ENCODE results near the gene CDKL5.
"Not testable (repeated sequence)": the region's sequence is repeated elsewhere in the genome, so short reads cannot be mapped to it uniquely, and the experiment has no call there.

Gene CDKL5

DNA sequence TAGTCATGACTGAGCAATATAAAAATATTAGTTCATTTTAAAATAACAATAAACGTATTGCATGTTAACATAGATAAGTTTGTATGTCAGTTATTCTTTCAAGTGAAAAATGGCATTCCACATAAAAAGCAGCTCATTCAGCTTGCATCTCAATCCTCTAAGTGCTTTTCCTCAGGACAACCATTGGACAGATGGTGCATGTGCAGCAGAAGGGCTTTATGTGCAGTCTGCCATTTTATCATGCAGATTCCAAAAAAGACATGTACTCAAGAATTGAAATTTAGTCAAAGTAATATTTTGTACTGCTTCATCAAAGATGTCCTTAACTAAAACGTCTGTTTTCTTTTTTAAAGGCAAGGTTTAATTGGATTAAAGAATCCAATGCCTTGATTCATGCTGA is 153.1 kb downstream of the CDKL5 start:
- no peak for DNase-seq

- DNase-seq: no peak
Measured at GRCh38 chrX:18579495-18579894, 154.1 kb downstream of the CDKL5 start.

- no peak for DNase-seq
Measured at GRCh38 chrX:18582910-18583493, 157.6 kb downstream of the CDKL5 start.

DNA sequence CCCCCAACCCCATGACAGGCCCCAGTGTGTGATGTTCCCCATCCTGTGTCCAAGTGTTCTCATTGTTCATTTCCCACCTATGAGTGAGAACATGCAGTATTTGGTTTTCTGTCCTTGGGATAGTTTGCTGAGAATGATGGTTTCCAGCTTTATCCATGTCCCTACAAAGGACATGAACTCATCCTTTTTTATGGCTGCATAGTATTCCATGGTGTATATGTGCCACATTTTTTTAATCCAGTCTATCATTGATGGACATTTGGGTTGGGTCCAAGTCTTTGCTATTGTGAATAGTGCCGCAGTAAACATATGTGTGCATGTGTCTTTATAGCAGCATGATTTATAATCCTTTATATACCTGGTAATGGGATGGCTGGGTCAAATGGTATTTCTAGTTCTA is 163.9 kb downstream of the CDKL5 start:
- DNase-seq: not testable (repeated sequence)

GRCh38 chrX:18591834-18592233 is 166.4 kb downstream of the CDKL5 start:
- no peak for DNase-seq

DNA sequence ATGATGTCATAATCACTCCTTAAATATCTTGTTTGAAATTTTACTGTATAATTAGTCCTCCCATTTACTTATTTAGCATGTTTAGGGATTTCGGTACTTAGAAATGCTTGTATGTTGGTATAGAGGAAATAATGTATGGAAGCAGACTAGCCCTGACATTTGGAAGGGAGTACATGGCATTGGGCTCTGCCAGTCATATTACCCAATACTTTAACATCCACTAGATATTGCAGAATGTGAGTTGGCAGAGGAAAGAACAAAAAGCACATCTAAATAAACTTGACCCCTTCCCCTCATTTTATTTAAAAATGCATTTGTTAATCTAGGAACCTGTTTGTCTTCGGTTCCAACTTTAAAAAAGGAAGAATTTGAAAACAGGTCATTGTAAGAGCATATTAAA is 168.7 kb downstream of the CDKL5 start:
- no peak for DNase-seq

DNA sequence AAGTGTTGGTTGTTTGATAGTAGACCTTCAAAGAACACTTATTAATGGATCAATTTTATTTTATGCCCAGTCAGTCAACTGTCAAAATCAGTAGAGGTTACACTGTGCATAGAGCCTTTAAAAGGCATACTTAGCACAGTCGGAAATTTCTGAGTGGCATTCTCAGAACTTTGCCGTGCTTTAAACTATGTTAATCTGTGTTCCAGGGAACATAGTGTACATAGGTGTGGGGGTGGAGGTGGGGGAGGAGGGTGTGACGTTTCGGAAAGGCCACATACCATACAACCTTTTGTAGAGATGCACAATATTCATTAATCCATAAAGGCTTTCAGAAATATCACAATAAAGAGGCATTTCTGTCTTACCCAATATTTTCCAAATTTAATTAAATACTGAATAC is 170.7 kb downstream of the CDKL5 start:
- no peak for DNase-seq

GRCh38 chrX:18598413-18598812 is 173.0 kb downstream of the CDKL5 start:
- DNase-seq: no peak

GRCh38 chrX:18607966-18608365 is 182.6 kb downstream of the CDKL5 start:
- peak; percentile 3 for DNase-seq

DNA sequence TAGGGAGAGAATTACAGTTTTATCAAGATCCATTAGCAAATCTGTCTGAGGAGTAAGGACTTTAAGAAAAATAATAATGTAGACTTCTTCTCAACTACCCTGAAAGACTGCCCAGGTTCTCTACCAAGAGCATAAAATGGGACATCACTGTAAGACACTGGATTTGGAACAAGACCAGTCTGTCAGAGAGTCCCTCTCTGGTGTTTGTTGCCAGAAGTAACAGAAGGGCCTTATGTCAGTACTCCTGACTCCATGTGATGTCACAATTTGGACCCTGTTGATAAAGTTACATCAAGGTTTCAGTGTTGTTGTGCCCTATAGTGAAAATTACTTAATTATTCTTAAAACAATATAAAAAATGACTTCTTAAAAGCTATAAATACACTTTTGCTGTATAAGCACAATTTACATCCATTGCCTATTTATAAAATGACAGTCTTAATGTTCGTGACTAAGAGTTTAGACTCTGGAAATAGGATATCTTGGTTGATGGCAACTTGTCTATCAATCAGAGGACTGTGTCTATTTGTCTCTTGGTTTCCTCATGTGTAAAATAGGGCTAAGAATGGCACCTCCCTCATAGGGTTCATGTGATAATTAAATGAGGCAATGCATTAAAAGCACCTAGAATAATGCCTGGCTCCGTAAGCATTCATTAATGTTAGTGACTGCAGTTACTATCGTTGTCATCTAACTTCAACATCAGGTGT is 188.7 kb downstream of the CDKL5 start:
- DNase-seq: no peak

DNA sequence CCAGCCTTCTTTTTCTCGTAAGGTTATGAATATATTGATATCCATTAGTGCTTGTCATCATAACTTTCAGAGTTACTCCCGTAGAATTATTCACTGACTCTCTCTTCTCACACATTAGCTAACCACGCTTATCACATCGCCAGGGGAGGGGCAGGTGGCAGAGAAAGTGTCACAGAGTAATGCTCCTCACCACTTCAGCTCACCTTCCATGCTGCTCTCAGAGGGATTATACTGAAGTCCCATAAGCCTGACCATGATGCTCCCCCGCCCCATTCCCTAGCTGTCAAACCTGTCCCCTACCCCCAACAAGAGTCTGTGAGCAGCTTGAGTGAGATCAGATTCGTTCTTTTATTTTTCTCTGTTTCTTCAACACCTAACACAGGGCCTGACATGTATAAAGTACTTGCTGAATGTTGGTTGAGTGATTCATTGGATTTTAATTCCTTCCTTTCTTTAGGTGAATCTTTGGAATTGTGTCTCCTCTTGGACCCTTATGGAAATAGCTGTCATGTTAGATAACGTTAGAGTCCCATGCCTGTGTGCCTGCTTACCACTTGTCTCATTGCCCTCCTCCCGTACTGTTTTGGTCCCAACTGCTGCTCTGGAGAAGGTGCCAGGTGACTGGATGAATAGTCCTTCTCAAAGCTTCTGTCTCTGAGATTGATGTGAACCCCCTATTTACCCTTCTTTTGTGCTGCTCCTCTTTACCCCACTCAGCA is 191.4 kb downstream of the CDKL5 start:
- DNase-seq: no peak

DNA sequence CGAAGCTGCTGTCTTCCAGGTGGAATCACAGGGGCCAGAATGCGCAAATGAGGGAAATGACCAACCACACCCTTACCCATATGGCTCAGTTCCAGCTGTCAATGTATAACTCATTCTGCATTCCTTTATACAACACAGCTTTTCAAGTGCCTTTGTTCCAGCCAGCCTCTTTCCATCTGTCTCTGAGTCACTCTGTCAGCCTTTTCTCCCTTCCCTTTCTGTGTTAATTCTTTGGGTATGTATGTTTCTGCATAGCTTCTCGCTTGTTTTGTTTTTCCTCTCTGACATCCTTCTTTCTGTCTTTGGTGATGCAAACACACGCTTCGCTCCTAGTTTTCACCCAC is 192.0 kb downstream of the CDKL5 start:
- DNase-seq: no peak

DNA sequence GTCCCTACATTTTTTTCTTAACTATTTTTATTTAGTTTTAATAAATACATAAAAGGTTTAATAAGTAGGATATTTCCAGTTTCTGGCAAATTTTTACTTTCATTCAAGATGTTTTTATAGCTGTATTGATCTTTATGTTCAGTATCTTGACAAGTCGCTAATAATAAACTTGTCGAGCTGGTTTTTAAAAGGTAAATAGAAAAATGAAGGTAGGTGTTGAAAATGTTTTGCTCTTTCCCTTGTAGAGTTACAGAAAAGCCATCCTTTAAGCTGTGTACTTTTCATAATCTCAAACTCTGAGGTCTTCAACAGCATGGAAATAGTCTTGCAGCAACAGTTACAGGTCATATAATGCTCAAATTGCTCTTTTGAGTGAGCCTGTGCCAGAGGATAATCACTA is 193.9 kb downstream of the CDKL5 start:
- no peak for DNase-seq

GRCh38 chrX:18620349-18620748 is 194.9 kb downstream of the CDKL5 start:
- DNase-seq: no peak

DNA sequence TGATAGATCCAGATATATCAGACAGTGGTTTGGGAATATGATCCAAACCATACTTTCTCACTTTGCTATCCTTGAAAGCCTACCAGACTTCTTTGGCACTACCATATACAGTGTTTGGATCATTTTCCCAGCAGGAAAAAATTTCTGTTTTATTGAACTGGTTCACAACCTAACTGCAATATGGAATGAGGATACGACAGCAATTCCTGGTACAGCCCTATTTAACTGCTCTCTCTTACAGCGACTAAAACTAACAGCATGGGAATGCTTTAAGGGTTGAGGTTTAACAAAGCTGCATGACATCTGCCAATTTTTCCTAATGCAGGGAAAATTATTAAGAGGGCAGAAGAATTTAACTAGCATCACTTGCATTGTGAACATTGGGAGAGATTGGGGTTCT is 199.2 kb downstream of the CDKL5 start:
- no peak for DNase-seq

- DNase-seq: no peak
Measured at GRCh38 chrX:18630934-18631333, 205.5 kb downstream of the CDKL5 start.

- DNase-seq: no peak
Measured at GRCh38 chrX:18638398-18638797, 213.0 kb downstream of the CDKL5 start.

DNA sequence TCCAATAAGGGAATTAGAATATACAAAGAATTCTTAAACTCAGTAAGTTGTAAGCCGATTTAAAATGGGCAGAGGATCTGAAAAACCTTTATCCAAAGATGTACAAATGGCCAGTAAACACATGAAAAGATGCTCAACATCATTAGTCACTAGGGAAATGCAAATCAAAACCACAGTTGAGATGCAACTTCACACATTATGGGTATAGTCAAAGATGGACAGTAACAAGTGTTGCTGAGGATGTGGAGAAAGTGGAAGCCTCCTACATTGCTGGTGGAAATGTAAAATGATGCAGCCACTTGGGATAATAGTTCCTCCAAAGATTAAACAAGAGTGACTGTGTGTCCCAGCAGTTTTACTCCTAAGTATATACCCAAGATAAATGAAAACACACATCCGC is 213.9 kb downstream of the CDKL5 start:
- no peak for DNase-seq

DNA sequence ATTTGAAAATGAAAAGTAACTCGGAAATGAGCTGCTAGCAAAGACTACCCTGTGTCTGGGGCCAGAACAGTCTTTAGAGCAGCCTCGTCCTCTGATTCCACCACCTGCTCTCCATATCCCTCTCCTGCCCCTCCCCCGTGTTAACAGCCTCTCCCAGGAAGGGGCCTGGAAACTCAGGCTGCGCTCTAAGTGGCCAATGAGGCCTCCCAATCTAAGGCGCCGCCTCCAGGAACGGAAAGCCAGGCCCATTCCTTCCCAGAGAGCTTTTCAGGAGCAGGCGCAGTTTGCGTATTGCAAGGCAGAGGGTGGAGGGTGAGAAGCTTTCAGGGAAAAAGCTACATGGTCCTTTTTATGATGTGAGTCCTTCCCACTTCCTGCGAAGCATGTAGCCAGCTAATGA is 215.3 kb downstream of the CDKL5 start:
- no peak for DNase-seq

- DNase-seq: no peak
Measured at GRCh38 chrX:18643243-18643642, 217.8 kb downstream of the CDKL5 start.

- no peak for DNase-seq
Measured at GRCh38 chrX:18643853-18644252, 218.4 kb downstream of the CDKL5 start.

- DNase-seq: peak; percentile 2
Measured at GRCh38 chrX:18647621-18648020, 222.2 kb downstream of the CDKL5 start.

DNA sequence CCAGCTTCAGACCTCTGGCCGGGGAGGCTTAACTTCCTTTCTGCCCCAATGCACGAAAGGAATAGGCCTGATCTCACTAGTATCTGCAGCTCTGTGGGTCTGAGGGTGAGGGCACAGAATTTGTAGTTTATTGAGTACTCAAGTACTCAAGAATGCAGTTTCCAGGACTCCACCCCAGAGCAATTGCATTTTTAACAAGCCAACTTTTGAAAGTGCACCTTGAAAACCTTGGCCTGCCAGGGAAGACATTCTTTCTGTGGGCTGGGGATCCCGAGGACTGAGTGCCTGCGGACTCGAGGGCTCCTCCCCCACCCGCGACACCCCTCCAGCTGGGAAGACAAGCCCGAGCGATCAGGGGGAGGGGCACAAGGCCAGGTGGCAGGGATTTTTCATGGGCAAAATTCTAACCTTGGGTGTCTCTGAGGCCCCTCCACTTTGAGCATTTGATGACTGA is 224.1 kb downstream of the CDKL5 start:
- no peak for DNase-seq

GRCh38 chrX:18650662-18651061 is 225.3 kb downstream of the CDKL5 start:
- no peak for DNase-seq

Measured in hematopoietic multipotent progenitor cell treated with erythropoietin and hydrocortisone succinate and interleukin-3 and kit ligand, for 6 days (in vitro differentiated cells).